Astrocyte (in vitro differentiated cells and primary cell): ENCODE results near the gene RGL2.

ENCODE experiments used
- CTCF ChIP-seq: IDR thresholded peaks from 2 replicates; pipeline ENCODE4 v1.5.1; 2011; ENCODE audit warnings: low read depth, mild to moderate bottlenecking, inconsistent platforms, low read length, moderate library complexity; ENCODE audit not compliant: insufficient read depth
- EZH2 ChIP-seq: IDR thresholded peaks from 2 replicates; pipeline ENCODE4 v1.6.1; 2012; ENCODE audit warnings: mild to moderate bottlenecking, low read length, inconsistent platforms; ENCODE audit not compliant: insufficient read depth

GRCh38 chr6:33329058-33329457 is 30.3 kb upstream of the RGL2 start:
- TF ChIP-seq CTCF (no peak), EZH2 (no peak)
